Raji (cell line): ENCODE measurements around the gene TBKBP1.

ENCODE experiments used
- POLR2A ChIP-seq: IDR thresholded peaks from 2 replicates; pipeline ENCODE4 v1.6.1; 2011; ENCODE audit warnings: low read depth, low read length, control low read depth; ENCODE audit not compliant: insufficient read depth

TBKBP1 gene

DNA sequence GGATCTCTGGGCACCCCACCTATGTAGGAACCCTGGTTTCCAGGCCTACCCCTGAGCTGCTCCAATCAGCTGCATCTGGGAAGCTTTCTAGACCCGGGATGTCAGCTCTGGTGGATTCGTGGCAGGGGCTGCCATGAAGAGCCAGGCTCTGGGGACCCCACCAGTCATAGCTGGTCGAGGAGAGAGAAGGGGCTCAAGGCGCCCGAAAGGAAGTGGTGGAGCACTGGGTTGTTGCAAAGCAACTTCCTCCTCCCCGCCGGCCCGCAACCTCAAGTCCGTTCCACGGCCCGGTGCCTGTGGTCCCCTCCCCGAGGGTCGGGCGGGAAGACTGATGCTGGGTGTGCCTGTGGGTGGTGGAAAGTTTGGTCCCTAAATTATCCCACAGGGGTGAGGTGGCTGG lies 10.2 kb downstream of the TBKBP1 start:
- TF ChIP-seq POLR2A = no peak

DNA sequence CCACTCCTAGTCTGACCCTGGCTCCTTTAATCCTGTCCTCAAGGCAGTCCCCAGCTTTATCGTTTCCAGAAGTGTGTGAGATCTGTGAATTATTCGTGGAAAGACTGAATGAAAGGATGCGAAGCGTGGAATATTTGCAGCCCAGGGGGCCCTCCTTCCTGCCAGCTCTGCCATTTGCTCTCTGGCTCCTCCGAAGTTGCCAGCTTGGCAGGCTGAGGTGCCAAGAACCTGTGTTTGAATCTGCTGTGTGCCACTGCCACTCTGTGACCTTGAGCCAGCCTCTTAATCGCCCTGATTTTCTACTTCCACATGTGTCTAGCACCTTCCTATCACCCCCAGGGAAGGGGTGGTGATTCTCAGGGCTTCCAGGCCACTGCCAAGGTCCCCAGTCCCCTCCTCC lies 10.8 kb downstream of the TBKBP1 start:
- no peak for TF ChIP-seq POLR2A

DNA sequence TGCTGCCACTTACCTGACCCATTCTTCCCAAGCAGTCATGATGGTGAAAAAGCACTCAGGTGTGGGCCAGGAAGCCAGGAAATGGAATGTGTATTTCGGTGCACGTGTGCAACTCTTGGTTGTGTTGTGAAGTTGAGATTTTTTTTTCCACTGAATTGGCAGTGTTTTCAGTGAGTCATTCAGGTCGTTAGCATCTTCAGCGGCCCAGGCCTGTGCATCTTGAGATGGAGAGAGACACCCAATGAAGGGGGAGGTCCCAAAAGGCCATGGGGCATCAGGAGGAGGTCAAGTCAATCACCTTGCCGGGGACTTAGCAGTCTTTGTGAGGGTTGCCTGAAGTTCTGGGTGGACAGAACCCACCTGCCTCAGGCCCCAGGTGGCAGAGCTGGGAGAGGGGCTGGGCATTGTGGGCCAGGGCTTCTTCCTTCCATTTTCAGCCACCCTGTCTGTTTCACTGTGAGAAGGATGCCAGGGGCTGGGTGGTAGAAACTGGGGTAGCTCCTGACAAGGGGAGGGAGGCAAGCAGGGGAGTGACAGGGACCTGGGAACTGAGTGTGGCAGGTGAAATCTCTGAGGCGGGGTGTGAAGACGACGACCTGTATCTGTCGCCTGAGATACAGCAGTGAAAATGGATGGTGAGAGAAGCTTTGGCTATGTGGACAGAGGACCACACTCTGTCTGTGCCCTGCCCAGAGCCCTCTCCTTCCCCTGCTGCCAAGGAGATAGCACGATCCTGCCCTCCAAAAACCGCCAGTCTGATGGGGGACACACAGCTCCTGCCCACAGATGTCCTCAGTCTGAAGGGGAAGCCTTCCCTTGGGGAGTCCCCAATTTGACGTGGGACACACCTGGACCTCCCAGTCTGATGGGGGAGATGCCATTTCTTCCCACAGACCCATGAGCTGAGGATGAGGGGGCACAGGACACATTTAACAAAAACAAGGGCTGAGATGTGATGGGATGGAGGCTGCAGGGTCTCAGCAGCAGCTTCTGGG lies 11.9 kb downstream of the TBKBP1 start:
- no peak for TF ChIP-seq POLR2A

DNA sequence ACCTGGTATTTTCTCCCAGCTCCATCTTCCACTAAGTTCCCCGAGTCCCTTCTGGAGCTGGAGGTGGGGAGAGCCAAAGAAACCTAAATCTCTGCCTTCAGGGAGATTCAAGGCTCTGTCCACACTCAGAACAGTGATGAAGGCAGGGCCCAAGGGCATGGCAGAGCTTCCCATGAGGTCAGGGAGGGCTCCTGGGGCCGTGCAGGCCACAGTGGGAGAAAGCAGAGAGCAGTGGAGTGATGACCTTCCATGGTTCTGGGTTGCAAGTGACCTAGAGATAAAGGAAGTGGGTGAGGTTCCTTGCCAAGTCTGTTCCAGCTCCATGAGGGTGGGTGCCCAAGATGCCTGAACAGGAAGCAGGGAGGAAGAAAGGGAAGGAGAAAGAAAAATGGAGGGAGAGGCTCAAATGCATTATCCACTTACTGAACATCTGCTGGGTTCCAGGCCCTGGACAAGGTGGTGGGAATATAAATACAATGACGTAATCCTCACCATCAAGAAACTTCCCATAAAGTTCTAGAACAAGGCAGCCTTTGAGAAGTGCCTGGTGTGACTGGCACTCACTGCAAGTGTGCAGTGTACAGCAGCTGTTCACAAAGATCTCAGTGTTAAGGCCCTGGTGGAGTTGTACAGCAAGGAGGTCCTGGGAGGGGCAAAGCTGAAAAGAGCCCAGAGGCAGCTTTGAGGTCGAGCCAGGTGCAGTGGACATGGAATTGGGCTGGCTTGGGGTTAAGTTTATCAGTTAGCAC lies 13.3 kb downstream of the TBKBP1 start:
- no peak for TF ChIP-seq POLR2A

DNA sequence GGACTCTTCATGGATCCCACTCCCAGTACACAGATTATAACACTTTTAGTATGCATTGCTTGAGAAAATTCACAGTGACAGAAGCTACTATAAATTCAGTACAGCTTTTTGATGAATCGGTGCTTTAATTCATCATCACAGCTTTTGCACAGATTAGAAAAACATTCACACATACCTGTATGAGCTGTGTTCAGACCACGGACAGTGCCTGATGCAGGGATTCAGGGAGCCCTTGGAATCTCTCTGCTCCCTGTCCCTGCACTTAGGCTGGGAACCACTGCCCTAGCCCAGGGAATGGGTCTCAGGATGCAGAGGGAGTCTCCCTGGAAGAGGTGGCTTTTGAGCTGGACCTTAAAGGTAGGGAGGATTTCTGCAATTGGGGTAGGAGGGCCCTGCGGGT lies 13.9 kb downstream of the TBKBP1 start:
- TF ChIP-seq POLR2A = no peak

DNA sequence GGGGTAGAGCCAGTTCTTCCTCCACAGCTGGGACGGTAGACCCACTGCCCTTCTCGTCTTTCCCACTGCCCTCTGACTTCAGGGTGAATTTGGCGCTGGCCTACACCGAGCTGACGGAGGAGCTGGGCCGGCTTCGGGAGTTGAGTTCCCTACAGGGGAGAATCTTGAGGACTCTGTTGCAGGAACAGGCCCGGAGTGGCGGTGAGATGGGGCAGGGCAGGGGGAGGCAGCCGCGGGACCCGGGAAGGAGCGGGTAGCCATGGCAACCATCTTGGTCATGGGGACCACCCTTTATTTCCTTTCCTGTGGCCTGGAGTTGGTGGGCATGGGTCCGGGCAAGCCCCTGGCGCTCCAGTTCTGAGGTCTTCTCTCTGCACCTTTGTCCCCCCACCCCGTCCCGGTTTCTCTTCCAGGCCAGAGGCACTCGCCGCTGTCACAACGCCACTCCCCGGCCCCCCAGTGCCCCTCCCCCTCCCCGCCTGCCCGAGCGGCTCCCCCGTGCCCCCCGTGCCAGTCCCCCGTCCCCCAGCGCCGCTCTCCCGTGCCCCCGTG lies 14.4 kb downstream of the TBKBP1 start:
- no peak for TF ChIP-seq POLR2A

DNA sequence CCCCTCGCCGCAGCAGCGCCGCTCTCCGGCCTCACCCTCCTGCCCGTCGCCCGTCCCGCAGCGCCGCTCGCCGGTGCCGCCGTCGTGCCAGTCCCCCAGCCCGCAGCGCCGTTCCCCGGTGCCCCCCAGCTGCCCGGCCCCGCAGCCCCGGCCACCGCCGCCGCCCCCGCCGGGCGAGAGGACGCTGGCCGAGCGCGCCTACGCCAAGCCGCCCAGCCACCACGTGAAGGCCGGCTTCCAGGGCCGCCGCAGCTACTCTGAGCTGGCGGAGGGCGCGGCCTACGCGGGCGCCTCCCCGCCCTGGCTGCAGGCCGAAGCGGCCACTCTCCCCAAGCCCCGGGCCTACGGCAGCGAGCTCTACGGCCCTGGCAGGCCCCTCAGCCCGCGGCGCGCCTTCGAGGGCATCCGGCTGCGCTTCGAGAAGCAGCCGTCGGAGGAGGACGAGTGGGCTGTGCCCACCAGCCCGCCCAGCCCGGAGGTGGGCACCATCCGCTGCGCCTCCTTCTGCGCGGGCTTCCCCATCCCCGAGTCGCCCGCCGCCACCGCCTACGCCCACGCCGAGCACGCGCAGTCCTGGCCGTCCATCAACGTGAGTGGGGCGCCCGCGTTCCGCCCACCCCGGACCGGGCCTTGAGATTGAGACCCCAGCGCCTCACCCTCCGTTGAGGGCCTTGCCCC lies 15.0 kb downstream of the TBKBP1 start:
- no peak for TF ChIP-seq POLR2A

DNA sequence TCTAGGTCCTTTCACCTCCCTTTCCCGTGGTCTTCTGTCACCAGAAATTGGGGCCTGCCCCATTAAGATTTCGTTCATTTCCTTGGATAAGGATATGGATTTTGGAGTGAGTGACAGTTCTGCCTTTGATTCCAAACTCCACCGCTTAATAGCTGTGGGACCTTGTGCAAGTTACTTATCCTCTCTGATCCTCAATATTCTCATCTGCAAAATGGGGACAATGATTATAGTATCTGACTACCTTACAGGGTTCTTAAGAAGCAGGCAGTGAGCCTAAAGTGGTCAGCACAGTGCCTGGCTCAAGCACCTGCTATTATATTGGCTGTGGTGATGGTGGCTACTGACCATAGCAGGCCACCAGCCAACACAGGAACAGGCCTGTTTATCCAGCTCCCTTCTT lies 15.6 kb downstream of the TBKBP1 start:
- TF ChIP-seq POLR2A = no peak

DNA sequence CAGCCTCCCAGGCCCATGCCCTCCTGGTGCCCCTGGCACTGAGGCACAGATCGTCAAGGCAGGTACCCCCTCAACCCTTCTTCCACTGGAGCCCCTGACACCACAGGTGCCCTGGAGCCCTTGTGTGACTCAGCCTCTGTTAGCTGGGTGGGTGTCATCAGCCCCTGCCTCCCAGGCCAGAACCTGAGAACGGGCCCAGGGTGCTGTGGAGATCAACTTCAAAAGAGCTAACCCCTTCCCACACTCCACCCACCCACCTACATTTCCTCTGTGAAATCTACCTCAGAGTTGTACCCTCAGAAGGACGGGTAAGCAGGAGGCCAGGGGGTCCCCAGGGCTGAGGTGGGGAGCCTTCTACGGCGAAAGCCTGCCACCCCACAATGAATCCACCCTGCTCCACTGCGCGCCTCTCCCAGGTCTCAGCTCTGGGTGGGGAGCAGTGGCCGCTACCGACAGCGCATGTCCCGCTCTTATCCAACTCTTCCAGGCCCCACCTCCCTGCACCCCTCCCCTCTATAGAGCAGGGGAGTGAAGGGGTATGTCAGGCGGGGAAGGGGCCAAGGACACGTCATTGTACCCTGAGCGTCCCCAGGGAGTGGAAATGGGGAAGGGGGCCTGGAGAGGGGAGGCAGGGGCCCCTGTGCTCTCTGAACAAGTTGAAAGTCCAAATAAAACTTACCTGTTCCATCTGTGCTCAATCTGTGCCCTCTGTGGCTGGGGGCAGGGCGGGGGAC lies 17.6 kb downstream of the TBKBP1 start:
- no peak for TF ChIP-seq POLR2A

DNA sequence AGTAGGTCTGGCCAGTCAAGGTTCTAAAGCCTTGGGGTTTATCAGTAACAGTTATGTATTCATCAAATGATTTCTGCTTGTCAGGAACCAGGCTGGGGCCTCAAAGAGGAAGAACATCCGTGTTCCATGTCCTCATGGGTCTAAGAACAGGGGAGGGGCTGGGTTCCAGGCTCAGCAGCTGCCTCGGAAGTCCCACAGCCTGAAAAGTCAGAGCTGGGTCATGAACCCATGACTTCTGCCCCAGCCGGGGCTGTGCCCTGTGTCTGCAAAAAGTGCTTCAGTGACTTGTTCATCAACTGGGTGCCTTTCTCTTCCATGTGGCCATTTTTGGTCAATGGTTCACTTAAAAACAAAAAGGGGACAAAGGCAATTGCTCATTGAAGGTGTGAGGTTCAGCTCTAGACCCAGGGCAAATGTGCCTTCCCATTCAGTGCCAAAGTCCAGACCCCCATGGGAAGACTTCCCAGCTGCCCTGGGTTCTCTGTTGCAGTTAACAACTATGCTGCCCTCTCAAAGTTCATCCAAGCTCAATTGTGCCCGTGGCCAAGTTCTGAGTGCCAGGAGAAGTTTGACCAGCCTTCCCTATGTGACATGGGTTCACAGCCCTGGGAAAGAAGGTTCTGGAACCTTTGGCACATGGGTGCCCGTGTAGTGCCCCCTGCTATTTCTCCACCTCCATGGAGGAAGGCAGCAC lies 18.5 kb downstream of the TBKBP1 start:
- no peak for TF ChIP-seq POLR2A

DNA sequence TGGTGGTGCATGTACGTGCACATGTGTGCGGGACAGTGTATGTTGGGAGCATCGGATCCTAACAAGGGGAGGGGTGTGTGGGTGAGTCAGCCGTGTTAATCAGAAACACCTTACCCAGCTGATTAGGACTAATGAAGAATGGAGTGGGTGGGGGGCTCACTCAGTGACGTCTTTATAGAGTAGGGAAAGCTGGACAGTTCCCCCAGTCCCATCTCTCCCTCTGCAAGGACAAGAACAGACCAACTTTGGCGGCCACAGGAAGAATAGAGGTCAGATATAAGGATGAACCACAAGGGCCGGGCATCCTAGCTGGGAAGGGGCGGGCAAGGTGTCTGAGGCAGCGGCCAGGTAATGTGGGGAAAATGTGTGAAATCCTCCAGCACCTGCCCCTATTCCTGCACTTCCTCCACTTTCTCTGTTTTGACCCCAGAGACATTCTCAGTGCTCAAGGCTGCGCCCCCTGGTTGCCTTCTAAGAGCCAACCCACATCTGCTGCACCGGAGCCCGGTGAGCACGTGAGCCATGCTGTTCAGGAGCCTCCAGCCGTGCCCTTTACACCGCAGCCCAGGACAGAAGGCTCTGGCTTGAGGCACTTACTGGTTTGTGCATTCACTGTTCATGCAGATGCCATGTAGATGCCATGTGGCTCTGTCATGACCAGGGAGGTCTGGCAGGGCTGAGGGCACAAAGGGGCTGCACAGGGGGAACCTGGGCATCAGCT lies 20.2 kb downstream of the TBKBP1 start:
- TF ChIP-seq POLR2A = no peak

DNA sequence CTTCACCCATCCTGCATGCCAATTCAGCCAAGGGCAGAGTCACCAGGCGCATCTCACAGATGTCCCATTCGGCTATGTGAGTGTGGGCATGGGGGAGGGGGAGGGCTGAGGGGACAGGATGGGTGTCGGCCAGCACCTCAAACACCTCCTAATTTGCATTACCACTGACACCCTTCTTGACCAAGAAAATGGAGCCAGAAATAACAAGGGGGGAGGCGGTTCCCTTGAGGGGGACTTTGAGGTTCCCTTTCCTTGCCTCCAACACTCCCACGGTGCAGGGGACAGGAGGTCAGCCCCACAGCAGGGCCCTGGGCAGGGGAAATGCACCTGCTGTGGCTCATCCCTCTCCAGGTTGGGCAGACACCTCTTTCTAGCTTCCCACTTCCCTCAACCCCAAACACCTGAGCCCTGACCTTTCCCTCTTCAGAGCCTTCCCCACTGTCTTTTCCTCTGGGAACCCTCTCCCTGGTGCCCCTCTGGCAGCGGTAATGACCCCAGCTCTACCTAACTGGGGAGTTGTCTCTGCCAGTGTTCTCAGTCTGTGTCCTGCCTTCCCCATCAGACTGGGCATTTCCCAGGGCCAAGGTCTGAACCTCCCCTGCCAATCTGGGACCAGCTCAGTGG lies 20.9 kb downstream of the TBKBP1 start:
- no peak for TF ChIP-seq POLR2A
